WTC11 (cell line): ENCODE results near the gene ASCC1.

Source experiments
- CREB1 ChIP-seq: sonication (generic); formaldehyde crosslinking; IDR thresholded peaks from 2 replicates; pipeline ENCODE4 v1.8.0; 2023; ENCODE audit warnings: mild to moderate bottlenecking, missing genetic modification reagents
- CTCF ChIP-seq: fragments of 200-600 bp; IDR thresholded peaks from 2 replicates; pipeline ENCODE4 v1.8.0; 2022; ENCODE audit warnings: antibody characterized with exemption
- SP1 ChIP-seq: sonication (generic); formaldehyde crosslinking; conservative IDR thresholded peaks from 2 replicates; pipeline ENCODE4 v1.8.1; 2022; ENCODE audit warnings: missing genetic modification reagents
- USF2 ChIP-seq: sonication (generic); formaldehyde crosslinking; IDR thresholded peaks from 2 replicates; pipeline ENCODE4 v1.8.1; 2023; ENCODE audit warnings: mild to moderate bottlenecking, missing genetic modification reagents, moderate library complexity
- ZNF416 ChIP-seq: fragments of 250-450 bp; sonication (Bioruptor Pico); IDR thresholded peaks from 2 replicates; pipeline ENCODE4 v1.9.0; 2021; ENCODE audit warnings: mild to moderate bottlenecking, inconsistent platforms

GRCh38 chr10:72175149-72175548, 40.9 kb downstream of the ASCC1 start:
- TF ChIP-seq CTCF (no peak), CREB1 (CRISPR knock-in tag) (no peak), USF2 (CRISPR knock-in tag) (no peak), ZNF416 (no peak), SP1 (CRISPR knock-in tag) (no peak)
